H9 (cell line): ENCODE measurements around the gene RITA1. TPM values are rescaled to one million over a fixed set of nuclear protein-coding genes. Genes with fewer than 3 reads are reported as not detected.

Experiments used
- DNase-seq: peaks from one replicate; pipeline ENCODE4 v3.0.0-alpha.2; 2017
- H2AFZ ChIP-seq: one replicate; pipeline ENCODE4 v1.6.1; 2013; ENCODE audit warnings: mild to moderate bottlenecking, low read length, control low read depth, moderate library complexity
- H2AK5ac ChIP-seq: 2 replicates; pipeline ENCODE4 v1.6.1; 2013; ENCODE audit warnings: low read length, control low read depth, mixed read lengths; ENCODE audit not compliant: insufficient read length
- H2BK120ac ChIP-seq: one replicate; pipeline ENCODE4 v1.6.1; 2013; ENCODE audit warnings: low read depth, mild to moderate bottlenecking, low read length, control low read depth, inconsistent platforms; ENCODE audit not compliant: poor library complexity, severe bottlenecking
- H2BK12ac ChIP-seq: 2 replicates; pipeline ENCODE4 v1.6.1; 2013; ENCODE audit warnings: low read length, control low read depth, mixed read lengths, low read depth; ENCODE audit not compliant: insufficient read length
- H2BK15ac ChIP-seq: 2 replicates; pipeline ENCODE4 v1.6.1; 2013; ENCODE audit warnings: low read depth, low read length, control low read depth
- H2BK20ac ChIP-seq: one replicate; pipeline ENCODE4 v1.6.1; 2013; ENCODE audit warnings: low read depth, mild to moderate bottlenecking, low read length, control low read depth, inconsistent platforms; ENCODE audit not compliant: poor library complexity, severe bottlenecking
- H2BK5ac ChIP-seq: 2 replicates; pipeline ENCODE4 v1.6.1; 2013; ENCODE audit warnings: low read length, control low read depth, mixed read lengths; ENCODE audit not compliant: insufficient read length
- H3K14ac ChIP-seq: 2 replicates; pipeline ENCODE4 v1.6.1; 2013; ENCODE audit warnings: low read length, control low read depth; ENCODE audit not compliant: insufficient read depth
- H3K18ac ChIP-seq: 2 replicates; pipeline ENCODE4 v1.6.1; 2013; ENCODE audit warnings: low read depth, mild to moderate bottlenecking, mixed read lengths, low read length, control low read depth; ENCODE audit not compliant: insufficient read length
- H3K23ac ChIP-seq: 2 replicates; pipeline ENCODE4 v1.6.1; 2013; ENCODE audit warnings: low read length, control low read depth, mixed read lengths, low read depth; ENCODE audit not compliant: insufficient read length
- H3K23me2 ChIP-seq: 2 replicates; pipeline ENCODE4 v1.6.1; 2013; ENCODE audit warnings: low read depth, mild to moderate bottlenecking, mixed read lengths, low read length, control low read depth; ENCODE audit not compliant: insufficient read length, poor library complexity, severe bottlenecking
- H3K27ac ChIP-seq: 2 replicates; pipeline ENCODE4 v1.5.1; 2013; ENCODE audit warnings: low read length, control low read depth, mixed read lengths, low read depth; ENCODE audit not compliant: insufficient read length
- H3K27me3 ChIP-seq: 2 replicates; pipeline ENCODE4 v1.6.1; 2013; ENCODE audit warnings: low read length, control low read depth, inconsistent platforms; ENCODE audit not compliant: insufficient read depth
- H3K4ac ChIP-seq: 2 replicates; pipeline ENCODE4 v1.6.1; 2013; ENCODE audit warnings: low read depth, mild to moderate bottlenecking, control low read depth, inconsistent platforms, low read length, moderate library complexity
- H3K4me1 ChIP-seq: 2 replicates; pipeline ENCODE4 v1.6.1; 2013; ENCODE audit warnings: low read length, control low read depth, inconsistent platforms; ENCODE audit not compliant: insufficient read depth
- H3K4me2 ChIP-seq: 2 replicates; pipeline ENCODE4 v1.6.1; 2013; ENCODE audit warnings: low read length, control low read depth, mixed read lengths; ENCODE audit not compliant: insufficient read length, insufficient read depth
- H3K56ac ChIP-seq: 2 replicates; pipeline ENCODE4 v1.6.1; 2013; ENCODE audit warnings: low read depth, mild to moderate bottlenecking, mixed read lengths, low read length, control low read depth; ENCODE audit not compliant: insufficient read length
- H3K79me1 ChIP-seq: 2 replicates; pipeline ENCODE4 v1.6.1; 2013; ENCODE audit warnings: low read depth, mild to moderate bottlenecking, moderate library complexity, low read length, control low read depth, inconsistent platforms; ENCODE audit not compliant: insufficient read depth, poor library complexity, severe bottlenecking
- H3K79me2 ChIP-seq: 2 replicates; pipeline ENCODE4 v1.6.1; 2013; ENCODE audit warnings: low read length, control low read depth, inconsistent platforms; ENCODE audit not compliant: insufficient read depth
- H3K9ac ChIP-seq: 2 replicates; pipeline ENCODE4 v1.6.1; 2013; ENCODE audit warnings: low read length, control low read depth, mixed read lengths; ENCODE audit not compliant: insufficient read length; ENCODE audit errors: extremely low read depth
- H3K9me3 ChIP-seq: one replicate; pipeline ENCODE4 v1.6.1; 2013; ENCODE audit warnings: low read depth, low read length, inconsistent platforms; ENCODE audit not compliant: control insufficient read depth
- H3T11ph ChIP-seq: one replicate; pipeline ENCODE4 v1.6.1; 2013; ENCODE audit warnings: mild to moderate bottlenecking, low read length, control low read depth, inconsistent platforms
- H4K20me1 ChIP-seq: one replicate; pipeline ENCODE4 v1.6.1; 2013; ENCODE audit not compliant: control insufficient read depth, insufficient read length, insufficient read depth
- H4K5ac ChIP-seq: 2 replicates; pipeline ENCODE4 v1.6.1; 2013; ENCODE audit warnings: low read depth, mild to moderate bottlenecking, mixed read lengths, low read length, control low read depth; ENCODE audit not compliant: insufficient read length
- H4K8ac ChIP-seq: replicated peaks from 2 replicates; pipeline ENCODE4 v1.6.1; 2013; ENCODE audit warnings: low read length, control low read depth, mixed read lengths, low read depth; ENCODE audit not compliant: insufficient read length
- H4K91ac ChIP-seq: 2 replicates; pipeline ENCODE4 v1.6.1; 2013; ENCODE audit warnings: low read depth, mild to moderate bottlenecking, moderate library complexity, mixed read lengths, low read length, control low read depth; ENCODE audit not compliant: insufficient read length
- H3K27ac Mint-ChIP-seq, 3 experiments: 2 replicates in 2 of 3; 3 replicates in 1 of 3; pipeline ENCODE4 v1.8.0; 2020 to 2021; ENCODE audit warnings: mixed read lengths in 3 of 3, mild to moderate bottlenecking in 1 of 3, moderate library complexity in 1 of 3
- H3K27me3 Mint-ChIP-seq: 2 replicates; pipeline ENCODE4 v1.8.0; 2021; ENCODE audit warnings: low read depth, mild to moderate bottlenecking, moderate library complexity, mixed read lengths
- H3K36me3 Mint-ChIP-seq, 3 experiments: 2 replicates in 2 of 3; 3 replicates in 1 of 3; pipeline ENCODE4 v1.8.0; 2020 to 2021; ENCODE audit warnings: low read depth in 3 of 3, mixed read lengths in 3 of 3; ENCODE audit not compliant: insufficient read depth in 1 of 3
- H3K4me1 Mint-ChIP-seq, 2 experiments: 2 replicates each; pipeline ENCODE4 v1.8.0; 2020; ENCODE audit warnings: mixed read lengths in 2 of 2
- H3K4me3 Mint-ChIP-seq, 2 experiments: 2 replicates in 1 of 2; 3 replicates in 1 of 2; pipeline ENCODE4 v1.8.0; 2020 to 2021; ENCODE audit warnings: mild to moderate bottlenecking in 2 of 2, mixed read lengths in 2 of 2, moderate library complexity in 1 of 2
- H3K9me3 Mint-ChIP-seq, 2 experiments: 2 replicates in 1 of 2; 3 replicates in 1 of 2; pipeline ENCODE4 v1.8.0; 2020; ENCODE audit warnings: mild to moderate bottlenecking in 2 of 2, mixed read lengths in 2 of 2, moderate library complexity in 1 of 2
- WGBS: extraction: QIAGEN DNeasy Blood & Tissue Kit; methylation state at CpG from one replicate; pipeline ENCODE4 v1.1.7; 2013; ENCODE audit warnings: missing lambda C conversion rate, low lambda C conversion rate, mixed read lengths; ENCODE audit not compliant: insufficient read length; ENCODE audit errors: extremely low coverage; 5-methylcytosine and 5-hydroxymethylcytosine counted together
- total RNA-seq: library from RNA; stranded (reverse); gene quantifications from 2 replicates; pipeline ENCODE4 v1.2.1, GENCODE V29; 2021
- TF ChIP-seq, protein P1 (sequence below): fragments of 200-600 bp; sonication (generic); conservative IDR thresholded peaks from 3 replicates; pipeline ENCODE4 v1.8.0; 2021; ENCODE audit warnings: antibody characterized with exemption, mild to moderate bottlenecking

The RITA1 gene
- total RNA-seq, 1 experiment from 2014 or later: 26.1 TPM

DNA sequence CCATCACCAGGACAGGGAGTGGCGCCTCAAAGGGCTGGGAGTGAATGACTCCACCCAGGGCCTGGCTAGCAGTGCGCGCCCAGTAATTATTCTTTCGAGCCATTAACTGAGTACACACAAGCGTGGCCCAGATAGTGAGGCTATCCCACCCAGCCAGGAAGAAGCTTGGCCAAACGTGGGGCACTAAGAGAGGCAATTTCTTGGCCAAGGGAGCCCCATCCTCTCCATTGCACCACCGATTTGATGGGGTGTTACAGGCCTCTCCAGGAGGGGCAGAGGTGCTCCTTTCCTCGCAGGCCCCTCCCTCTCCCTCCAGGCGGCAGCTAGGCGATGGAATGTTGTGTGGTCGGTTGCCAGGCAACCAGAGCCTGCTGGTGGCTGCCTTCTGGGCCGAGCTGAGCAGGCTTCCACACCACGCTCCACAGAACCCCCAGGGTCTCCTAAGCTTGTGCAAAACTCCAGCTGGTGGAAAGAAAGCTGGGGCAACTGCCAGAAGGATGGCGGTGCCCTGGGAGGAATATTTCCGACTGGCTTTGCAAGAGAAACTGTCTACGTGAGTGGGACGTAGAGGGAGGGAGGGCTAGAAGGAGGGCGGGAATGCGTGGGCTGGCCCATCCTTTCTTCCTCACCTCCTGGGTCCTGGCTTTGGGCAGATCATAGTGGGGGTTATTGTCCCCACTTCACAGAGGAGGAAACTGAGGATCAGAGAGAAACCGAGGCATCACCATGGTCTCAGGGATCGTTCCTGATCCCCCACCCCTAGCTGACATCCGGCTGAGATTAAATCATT is 36.0 kb upstream of the RITA1 start, which contains the start of gene CFAP73:
TSS of gene CFAP73 (plus strand) at position 364 of the 790 bp plus-strand sequence. CDS start at position 498, 134 bp downstream.
- Histone ChIP-seq H3K9me3 (no peaks in the 10 kb centered on the region), H2AFZ (no peak within 1 kb of the TSS)
- peaks cover 21 to 34% of the 10 kb centered on the region in 2 experiments for H3K4me1 Mint-ChIP-seq

More for the DNA sequence above, 36.0 kb upstream of the RITA1 start, which contains the start of gene CFAP73:
- H2BK5ac ChIP-seq: no peak within 1 kb of the TSS
- H3K79me1 ChIP-seq: no peaks in the 10 kb centered on the region
- peak within 1 kb of the TSS; percentile 38 for H3K4me2 ChIP-seq
- no peak within 1 kb of the TSS for H2BK20ac ChIP-seq
- no peaks in the 10 kb centered on the region for H3K79me2 ChIP-seq
- H3K14ac ChIP-seq: peak within 1 kb of the TSS; percentile 70
- H4K20me1 ChIP-seq: no peaks in the 10 kb centered on the region
- no peak within 1 kb of the TSS for H2BK15ac ChIP-seq
- H3K4me3 Mint-ChIP-seq: peak within 1 kb of the TSS; percentile 12 to 58; a peak in 4 of 5 replicates
- H3K9me3 Mint-ChIP-seq: peaks cover 6% of the 10 kb centered on the region in 2 experiments; a peak in 4 of 5 replicates
- H3K27me3 ChIP-seq: peaks cover 14% of the 10 kb centered on the region; the same call in 1 of the 2 replicates
- no peak within 1 kb of the TSS; the same call in 1 of the 2 replicates for H3K4ac ChIP-seq
- no CpG with 5 or more reads among the region's 22 CpGs for WGBS
- no peak within 1 kb of the TSS for H4K91ac ChIP-seq
- H3K27ac Mint-ChIP-seq: peak within 1 kb of the TSS in 2 of 3 experiments; percentile 23 to 57; a peak in 3 of 7 replicates
- TF ChIP-seq, protein P1, sequence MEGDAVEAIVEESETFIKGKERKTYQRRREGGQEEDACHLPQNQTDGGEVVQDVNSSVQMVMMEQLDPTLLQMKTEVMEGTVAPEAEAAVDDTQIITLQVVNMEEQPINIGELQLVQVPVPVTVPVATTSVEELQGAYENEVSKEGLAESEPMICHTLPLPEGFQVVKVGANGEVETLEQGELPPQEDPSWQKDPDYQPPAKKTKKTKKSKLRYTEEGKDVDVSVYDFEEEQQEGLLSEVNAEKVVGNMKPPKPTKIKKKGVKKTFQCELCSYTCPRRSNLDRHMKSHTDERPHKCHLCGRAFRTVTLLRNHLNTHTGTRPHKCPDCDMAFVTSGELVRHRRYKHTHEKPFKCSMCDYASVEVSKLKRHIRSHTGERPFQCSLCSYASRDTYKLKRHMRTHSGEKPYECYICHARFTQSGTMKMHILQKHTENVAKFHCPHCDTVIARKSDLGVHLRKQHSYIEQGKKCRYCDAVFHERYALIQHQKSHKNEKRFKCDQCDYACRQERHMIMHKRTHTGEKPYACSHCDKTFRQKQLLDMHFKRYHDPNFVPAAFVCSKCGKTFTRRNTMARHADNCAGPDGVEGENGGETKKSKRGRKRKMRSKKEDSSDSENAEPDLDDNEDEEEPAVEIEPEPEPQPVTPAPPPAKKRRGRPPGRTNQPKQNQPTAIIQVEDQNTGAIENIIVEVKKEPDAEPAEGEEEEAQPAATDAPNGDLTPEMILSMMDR: peak; percentile 33; the same call in 1 of the 3 replicates
- H3K23ac ChIP-seq: no peak within 1 kb of the TSS
- no peak within 1 kb of the TSS for H2BK12ac ChIP-seq
- H3K36me3 Mint-ChIP-seq: no peaks in the 10 kb centered on the region; a peak in 3 of 7 replicates
- H3K4me1 ChIP-seq: peaks cover 5% of the 10 kb centered on the region; the same call in 1 of the 2 replicates
- H4K8ac ChIP-seq: no peak within 1 kb of the TSS
- peaks cover 51% of the 10 kb centered on the region for H3K27me3 Mint-ChIP-seq
- DNase-seq: peak; percentile 97
- no peak within 1 kb of the TSS for H3K9ac ChIP-seq
- H3K56ac ChIP-seq: no peak within 1 kb of the TSS
- H2BK120ac ChIP-seq: no peak within 1 kb of the TSS
- peak within 1 kb of the TSS; percentile 80 for H3K18ac ChIP-seq
- H3K27ac ChIP-seq: no peak within 1 kb of the TSS
- H4K5ac ChIP-seq: no peak within 1 kb of the TSS
- H3T11ph ChIP-seq: no peak within 1 kb of the TSS
- H2AK5ac ChIP-seq: no peak within 1 kb of the TSS
- peaks cover 11% of the 10 kb centered on the region for H3K23me2 ChIP-seq
